NCI-H2196 treated with DMSO at 0.1 percent for 48 hours (cell line): ENCODE measurements around the gene CPA2.
"Not testable (repeated sequence)": the region's sequence is repeated elsewhere in the genome, so short reads cannot be mapped to it uniquely, and the experiment has no call there.

Experiments
- DNase-seq: peaks from one replicate; lab custom pipeline; 2025; ENCODE audit not compliant: unreplicated experiment; lab: John Stamatoyannopoulos, UW

Gene CPA2

DNA sequence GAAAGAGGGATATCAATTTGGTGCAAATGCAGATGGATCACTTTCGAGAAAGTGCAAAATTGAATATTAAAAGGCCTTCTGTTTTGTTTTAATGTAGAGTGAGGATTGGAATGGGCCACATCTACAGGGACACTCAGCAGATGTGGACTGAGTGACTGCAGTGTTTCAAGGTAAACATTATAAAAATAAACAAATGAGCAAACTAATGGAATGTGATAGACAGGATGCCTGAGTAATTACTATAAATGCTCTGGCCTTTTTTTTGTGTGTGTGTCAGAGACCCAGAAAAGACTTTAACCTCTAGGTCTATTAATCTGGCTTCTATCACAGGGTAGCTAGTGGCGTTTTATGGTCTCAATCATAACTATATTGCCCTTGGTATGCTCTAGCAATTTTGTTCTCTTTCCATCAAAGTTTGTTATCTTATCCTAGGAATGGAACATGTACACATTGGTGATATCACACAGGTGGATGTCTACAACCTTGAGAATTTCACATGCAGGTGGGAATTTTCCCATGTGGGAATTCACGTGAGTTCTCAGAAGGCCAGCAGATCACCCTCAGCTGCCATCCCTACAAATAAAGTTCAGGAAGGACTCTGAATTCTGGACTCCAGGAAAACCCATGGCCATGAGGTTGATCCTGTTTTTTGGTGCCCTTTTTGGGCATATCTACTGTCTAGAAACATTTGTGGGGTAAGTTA, at the start of gene CPA2:
CPA2 (plus strand) TSS at position 606 of the 703 bp plus-strand sequence; CDS start at position 625, 19 bp downstream.
- DNase-seq = no peak

- no peak for DNase-seq
Measured at GRCh38 chr7:130218806-130219620, 47.6 kb upstream of the CPA2 start.

- DNase-seq = no peak
Measured at GRCh38 chr7:130219871-130220270, 46.8 kb upstream of the CPA2 start.

- DNase-seq = no peak
Measured at GRCh38 chr7:130221746-130222145, 44.9 kb upstream of the CPA2 start.

- no peak for DNase-seq
Measured at GRCh38 chr7:130223646-130224045, 43.0 kb upstream of the CPA2 start.

- DNase-seq = no peak
Measured at GRCh38 chr7:130224210-130224609, 42.5 kb upstream of the CPA2 start.

- DNase-seq = not testable (repeated sequence)
Measured at GRCh38 chr7:130224923-130225322, 41.7 kb upstream of the CPA2 start.

- no peak for DNase-seq
Measured at GRCh38 chr7:130226333-130226732, 40.3 kb upstream of the CPA2 start.

GRCh38 chr7:130227883-130228575, 38.6 kb upstream of the CPA2 start:
- DNase-seq = no peak

GRCh38 chr7:130228840-130229502, 37.7 kb upstream of the CPA2 start:
- DNase-seq = no peak

DNA sequence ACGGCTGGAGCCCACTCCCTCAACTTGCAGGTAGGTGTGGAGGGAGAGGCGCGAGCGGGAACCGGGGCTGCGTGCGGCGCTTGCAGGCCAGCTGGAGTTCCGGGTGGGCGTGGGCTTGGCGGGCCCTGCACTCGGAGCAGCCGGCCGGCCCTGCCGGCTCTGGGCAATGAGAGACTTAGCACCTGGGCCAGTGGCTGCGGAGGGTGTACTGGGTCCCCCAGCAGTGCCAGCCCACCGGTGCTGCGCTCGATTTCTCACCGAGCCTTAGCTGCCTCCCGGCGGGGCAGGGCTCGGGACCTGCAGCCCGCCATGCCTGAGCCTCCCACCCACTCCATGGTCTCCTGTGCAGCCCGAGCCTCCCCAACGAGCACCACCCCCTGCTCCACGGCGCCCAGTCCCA, 36.7 kb upstream of the CPA2 start:
- not testable (repeated sequence) for DNase-seq

DNA sequence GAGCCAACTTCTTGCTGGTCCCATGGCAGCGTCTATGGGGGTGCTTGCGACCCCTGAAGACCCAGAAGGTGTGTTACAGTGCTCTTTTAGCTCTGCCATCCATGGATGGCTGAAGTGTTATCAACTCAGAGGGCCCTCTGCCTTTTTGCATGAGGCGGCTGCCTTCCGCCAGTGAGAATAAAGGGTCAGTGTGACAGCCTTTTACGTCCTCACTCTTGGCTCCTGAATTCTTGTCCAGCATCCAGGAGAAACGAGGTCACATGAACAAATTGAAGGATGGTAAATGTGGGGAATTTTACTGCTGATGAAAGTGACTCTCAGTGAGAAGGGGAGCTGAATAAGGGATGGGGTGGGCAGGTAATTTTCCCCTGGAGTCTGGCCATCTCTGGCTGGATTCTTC, 34.9 kb upstream of the CPA2 start:
- DNase-seq = no peak

GRCh38 chr7:130232209-130232608, 34.5 kb upstream of the CPA2 start:
- no peak for DNase-seq

DNA sequence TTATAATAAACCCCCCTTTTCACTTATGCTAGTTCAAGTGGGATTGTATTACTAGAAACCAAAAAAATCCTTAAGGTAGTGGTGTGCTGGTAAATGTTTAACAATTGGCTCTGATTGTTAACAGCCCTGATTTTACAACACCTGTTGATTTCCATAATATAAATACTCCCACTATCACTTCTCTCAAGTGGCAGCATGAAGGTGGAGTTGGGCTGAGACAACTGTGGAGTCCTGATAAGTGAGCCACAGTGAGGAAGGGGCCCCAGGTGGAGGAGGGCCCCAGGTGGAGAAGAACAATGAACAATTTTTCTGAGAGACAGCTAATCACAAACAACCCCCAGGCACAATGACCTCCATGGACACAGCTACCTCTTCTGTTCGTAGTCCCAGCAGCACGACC, 32.6 kb upstream of the CPA2 start:
- no peak for DNase-seq

- DNase-seq = not testable (repeated sequence)
Measured at GRCh38 chr7:130236361-130236760, 30.3 kb upstream of the CPA2 start.

- no peak for DNase-seq
Measured at GRCh38 chr7:130240240-130240639, 26.4 kb upstream of the CPA2 start.

- DNase-seq = no peak
Measured at GRCh38 chr7:130242198-130243014, 24.3 kb upstream of the CPA2 start.

GRCh38 chr7:130243486-130243885, 23.2 kb upstream of the CPA2 start:
- DNase-seq = not testable (repeated sequence)

GRCh38 chr7:130246491-130246890, 20.2 kb upstream of the CPA2 start:
- not testable (repeated sequence) for DNase-seq

DNA sequence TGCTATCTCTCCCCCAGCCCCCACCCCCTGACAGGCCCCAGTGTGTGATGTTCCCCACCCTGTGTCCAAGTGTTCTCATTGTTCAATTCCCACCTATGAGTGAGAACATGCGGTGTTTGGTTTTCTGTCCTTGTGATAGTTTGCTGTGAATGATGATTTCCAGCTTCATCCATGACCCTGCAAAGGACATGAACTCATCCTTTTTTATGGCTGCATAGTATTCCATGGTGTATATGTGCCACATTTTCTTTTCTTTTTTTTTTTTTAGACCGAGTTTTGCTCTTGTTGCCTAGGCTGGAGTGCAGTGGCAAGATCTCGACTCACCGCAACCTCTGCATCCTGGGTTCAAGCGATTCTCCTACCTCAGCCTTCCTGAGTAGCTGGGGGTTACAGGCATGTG, 17.8 kb upstream of the CPA2 start:
- DNase-seq = not testable (repeated sequence)
